OCI-LY7 (cell line): ENCODE measurements around the gene ATAD3A. TPM values are rescaled to one million over a fixed set of nuclear protein-coding genes. Genes with fewer than 3 reads are reported as not detected.

Source experiments
- BruUV-seq: library from RNA; stranded (reverse); fragments of 400-500 nt; replicated peaks from 2 replicates; lab custom pipeline; 2021; lab: Mats Ljungman, UMichigan
- CTCF ChIA-PET: fragments of 300-600 bp; sonication (Branson Sonifier 250); formaldehyde crosslinking; loops from one replicate; lab custom pipeline; 2022; ENCODE audit warnings: antibody characterized with exemption; ENCODE audit not compliant: unreplicated experiment; lab: Charles Lee
- POLR2A ChIA-PET: fragments of 300-600 bp; sonication (Branson Sonifier 250); formaldehyde crosslinking; loops from one replicate; lab custom pipeline; 2022; ENCODE audit warnings: antibody characterized with exemption; lab: Charles Lee
- DNase-seq: peaks from one replicate; pipeline ENCODE4 v3.0.0-alpha.2; 2015; ENCODE audit warnings: low spot score
- H2AFZ ChIP-seq: fragments of 200-600 bp; sonication (generic), shearing (Covaris generic); 2 replicates; pipeline ENCODE4 v1.6.1; 2014; ENCODE audit warnings: mild to moderate bottlenecking, antibody characterized with exemption, low read length, moderate library complexity
- H3K27ac ChIP-seq: fragments of 200-600 bp; sonication (generic); 2 replicates; pipeline ENCODE4 v1.5.1; 2014; ENCODE audit warnings: mixed run types, low read depth, mild to moderate bottlenecking, moderate library complexity, low read length, inconsistent platforms; ENCODE audit not compliant: poor library complexity, severe bottlenecking
- H3K36me3 ChIP-seq: fragments of 200-600 bp; sonication (generic); 2 replicates; pipeline ENCODE4 v1.6.1; 2014; ENCODE audit warnings: mild to moderate bottlenecking, antibody characterized with exemption, low read length, moderate library complexity, mixed read lengths; ENCODE audit not compliant: insufficient read depth
- H3K4me1 ChIP-seq: fragments of 200-600 bp; sonication (generic); 2 replicates; pipeline ENCODE4 v1.5.1; 2014; ENCODE audit warnings: mild to moderate bottlenecking, low read length; ENCODE audit not compliant: insufficient read depth, poor library complexity, severe bottlenecking
- H3K4me2 ChIP-seq: fragments of 200-600 bp; sonication (generic); 2 replicates; pipeline ENCODE4 v1.6.1; 2014; ENCODE audit warnings: mild to moderate bottlenecking, low read length
- H3K4me3 ChIP-seq: fragments of 200-600 bp; sonication (generic); 2 replicates; pipeline ENCODE4 v1.5.1; 2014; ENCODE audit warnings: mild to moderate bottlenecking, low read depth, low read length; ENCODE audit not compliant: poor library complexity, severe bottlenecking
- H3K79me2 ChIP-seq: fragments of 200-600 bp; sonication (generic); 2 replicates; pipeline ENCODE4 v1.6.1; 2016; ENCODE audit warnings: low read depth, mild to moderate bottlenecking, low read length, moderate library complexity, mixed read lengths; ENCODE audit not compliant: insufficient read depth
- H3K9me2 ChIP-seq: fragments of 200-600 bp; sonication (generic); 2 replicates; pipeline ENCODE4 v1.6.1; 2016; ENCODE audit warnings: mild to moderate bottlenecking, low read length, mixed read lengths; ENCODE audit not compliant: insufficient read depth
- H3K9me3 ChIP-seq: fragments of 200-600 bp; sonication (generic); 2 replicates; pipeline ENCODE4 v1.6.1; 2014; ENCODE audit warnings: mild to moderate bottlenecking, mixed run types, low read length, mixed read lengths
- H4K20me1 ChIP-seq: fragments of 200-600 bp; sonication (generic); 2 replicates; pipeline ENCODE4 v1.6.1; 2014; ENCODE audit warnings: mild to moderate bottlenecking, antibody characterized with exemption, low read length, moderate library complexity, mixed read lengths; ENCODE audit not compliant: insufficient read depth
- CTCF ChIP-seq: fragments of 200-600 bp; sonication (generic); conservative IDR thresholded peaks from 2 replicates; pipeline ENCODE4 v1.5.1; 2014; ENCODE audit warnings: mild to moderate bottlenecking, antibody characterized with exemption, low read length, moderate library complexity, mixed read lengths
- EZH2phosphoT487 ChIP-seq: fragments of 200-600 bp; sonication (generic); IDR thresholded peaks from 2 replicates; pipeline ENCODE4 v1.6.1; 2018; ENCODE audit warnings: low read depth, borderline replicate concordance, mild to moderate bottlenecking, mixed run types, antibody characterized with exemption, low read length, moderate library complexity, mixed read lengths
- intact Hi-C: fragments of 100-400 bp; cut with micrococcal nuclease; formaldehyde crosslinking; loops from one replicate; pipeline ENCODE4 v1.10.0; 2022; ENCODE audit not compliant: unreplicated experiment
- total RNA-seq, 2 experiments: library from RNA; depleted of rRNA in 1 of 2; stranded (reverse); fragments of >200 nt in 1 of 2; shearing (Covaris generic) in 1 of 2; gene quantifications; 2 replicates each; pipeline ENCODE4 v1.2.3, GENCODE V29; 2014 to 2022

Gene ATAD3A
- total RNA-seq, 2 experiments from 2014 or later, result 81.9 to 88.6 TPM

GRCh38 chr1:1545946-1546737, 34.2 kb downstream of the ATAD3A start:
- no peaks in the 10 kb centered on the region for H3K4me1 ChIP-seq
- DNase-seq, result no peak
- H2AFZ ChIP-seq, result no peak overlapping the region
- ChIA-PET CTCF (no interaction called here), POLR2A (no interaction called here)
- H3K36me3 ChIP-seq, result peaks cover 49% of the 10 kb centered on the region
- BruUV-seq, result no TSS peak
- H3K9me3 ChIP-seq, result no peaks in the 10 kb centered on the region
- no peak overlapping the region for H3K27ac ChIP-seq
- no peaks in the 10 kb centered on the region for H3K9me2 ChIP-seq
- no peaks in the 10 kb centered on the region for H4K20me1 ChIP-seq
- intact Hi-C loops, result no loop called here
- no peaks in the 10 kb centered on the region for H3K79me2 ChIP-seq
- TF ChIP-seq EZH2phosphoT487 (no peak), CTCF (no peak)
- H3K4me2 ChIP-seq, result no peak overlapping the region
- no peak overlapping the region for H3K4me3 ChIP-seq

GRCh38 chr1:1547011-1547410, 35.0 kb downstream of the ATAD3A start:
- no peak for DNase-seq
- BruUV-seq, result no TSS peak
- CTCF ChIA-PET, result no interaction called here
- peaks cover 41% of the 10 kb centered on the region for H3K36me3 ChIP-seq
- H3K27ac ChIP-seq, result no peak overlapping the region
- POLR2A ChIA-PET, result no interaction called here
- no peak overlapping the region for H2AFZ ChIP-seq
- H3K9me2 ChIP-seq, result no peaks in the 10 kb centered on the region
- H3K4me1 ChIP-seq, result no peaks in the 10 kb centered on the region
- TF ChIP-seq CTCF (no peak), EZH2phosphoT487 (no peak)
- intact Hi-C loops, result no loop called here
- no peaks in the 10 kb centered on the region for H3K9me3 ChIP-seq
- H3K4me3 ChIP-seq, result no peak overlapping the region
- no peaks in the 10 kb centered on the region for H4K20me1 ChIP-seq
- H3K4me2 ChIP-seq, result no peak overlapping the region
- no peaks in the 10 kb centered on the region for H3K79me2 ChIP-seq

GRCh38 chr1:1547476-1547875, 35.5 kb downstream of the ATAD3A start:
- ChIA-PET POLR2A (no interaction called here), CTCF (no interaction called here)
- Histone ChIP-seq H3K9me3 (no peaks in the 10 kb centered on the region), H4K20me1 (no peaks in the 10 kb centered on the region), H3K79me2 (no peaks in the 10 kb centered on the region), H3K4me1 (no peaks in the 10 kb centered on the region), H3K4me2 (no peak overlapping the region), H3K27ac (no peak overlapping the region), H3K9me2 (no peaks in the 10 kb centered on the region), H2AFZ (no peak overlapping the region), H3K36me3 (peaks cover 38% of the 10 kb centered on the region; the same call in 1 of the 2 replicates), H3K4me3 (no peak overlapping the region)
- DNase-seq, result no peak
- no TSS peak for BruUV-seq
- intact Hi-C loops, result no loop called here
- TF ChIP-seq EZH2phosphoT487 (no peak), CTCF (no peak)
